Posterior vena cava (tissue), 2 donors: ENCODE results near the gene PRCC. TPM values are rescaled to one million over a fixed set of nuclear protein-coding genes. Genes with fewer than 3 reads are reported as not detected.

Experiments
- DNase-seq: peaks from one replicate; pipeline ENCODE4 v3.0.0-alpha.2; 2020; ENCODE audit warnings: low spot score
- intact Hi-C, 2 donors: fragments of 100-400 bp; cut with DNase I; formaldehyde crosslinking; loops; one replicate each; pipeline versions ENCODE4 v1.14.1 to v1.14.2; 2022 to 2023
- total RNA-seq, 2 donors: library from RNA; stranded (reverse); fragmentation: NEBNext Ultra II Directional; extraction: Animal tissue kit (Norgen Biotek cat#: 25700); gene quantifications; one replicate each; pipeline ENCODE4 v1.2.1, GENCODE V29; 2021
- donor health status: DM: yes; HTN: yes; CAD: no.
- donor health status: DM: yes; HTN: yes; CAD: no.

Gene PRCC
- total RNA-seq, 2 donors from 2014 or later = 44.3 to 48.6 TPM

DNA sequence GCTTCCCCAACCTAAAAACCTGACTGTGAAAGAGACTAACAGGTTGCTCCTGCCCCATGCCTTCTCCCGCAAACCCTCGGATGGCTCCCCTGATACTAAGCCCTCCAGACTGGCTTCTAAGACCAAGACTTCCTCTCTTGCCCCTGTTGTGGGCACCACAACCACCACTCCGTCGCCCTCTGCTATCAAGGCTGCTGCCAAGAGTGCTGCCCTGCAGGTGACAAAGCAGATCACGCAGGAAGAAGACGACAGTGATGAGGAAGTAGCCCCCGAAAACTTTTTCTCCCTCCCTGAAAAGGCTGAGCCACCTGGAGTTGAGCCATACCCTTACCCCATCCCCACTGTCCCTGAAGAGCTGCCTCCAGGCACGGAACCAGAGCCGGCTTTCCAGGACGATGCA is 19.3 kb downstream of the PRCC start:
- intact Hi-C loops = no loop called here
- DNase-seq = no peak

DNA sequence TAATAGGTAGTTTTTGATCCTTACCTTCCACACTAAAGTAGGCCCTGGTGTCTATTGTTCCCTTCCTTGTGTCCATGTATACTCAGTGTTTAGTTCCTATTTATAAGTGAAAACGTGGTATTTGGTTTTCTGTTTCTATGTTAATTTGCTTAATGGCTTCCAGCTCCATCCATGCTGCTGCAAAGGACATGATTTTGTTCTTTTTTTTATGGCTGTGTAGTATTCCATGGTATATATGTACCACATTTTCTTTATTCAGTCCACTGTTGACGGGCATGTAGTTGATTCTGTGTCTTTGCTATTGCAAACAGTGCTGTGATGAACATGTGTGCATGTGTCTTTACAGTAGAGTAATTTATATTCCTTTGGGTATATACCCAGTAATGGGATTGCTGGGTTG is 20.8 kb downstream of the PRCC start:
- intact Hi-C loops = no loop called here
- DNase-seq = no peak

DNA sequence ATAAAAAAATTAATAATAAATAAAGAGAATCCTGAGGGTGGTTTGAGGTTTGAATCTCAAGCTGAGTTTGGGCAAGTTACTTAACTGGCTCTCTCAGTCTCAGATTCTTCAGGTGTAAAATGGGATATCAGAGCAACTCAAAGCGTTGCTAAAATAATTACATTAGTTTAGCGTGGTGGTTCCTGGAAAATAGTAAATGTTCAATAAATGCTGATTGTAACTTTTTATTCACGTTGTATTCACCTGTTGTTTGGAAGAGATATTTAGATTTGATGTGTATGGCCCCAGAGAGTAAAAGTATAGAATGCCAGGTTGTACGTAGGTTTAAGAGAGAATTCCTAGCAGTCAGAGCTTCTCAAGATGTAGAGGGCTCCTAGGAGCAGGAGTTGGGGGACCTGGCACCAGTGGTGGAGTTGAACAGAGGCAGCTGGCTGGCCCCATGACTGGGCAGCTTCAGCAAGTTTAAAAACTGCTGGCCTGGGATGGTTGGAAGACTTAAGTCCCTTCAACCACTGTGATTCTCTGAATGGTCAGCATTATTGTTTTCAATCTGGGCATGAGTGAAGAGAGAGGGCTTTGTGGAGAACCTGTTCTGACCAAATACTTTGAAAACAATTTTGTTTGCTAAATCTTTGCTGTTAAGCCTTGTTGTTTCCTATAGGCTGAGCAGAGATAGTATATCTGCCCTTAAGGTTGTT is 22.4 kb downstream of the PRCC start:
- intact Hi-C loops = loop anchor here in 1 of 2 donors (10.0 kb wide), 1 partner anchor 75 kb away; the partner anchor contains the start of gene NTRK1
- DNase-seq = no peak

DNA sequence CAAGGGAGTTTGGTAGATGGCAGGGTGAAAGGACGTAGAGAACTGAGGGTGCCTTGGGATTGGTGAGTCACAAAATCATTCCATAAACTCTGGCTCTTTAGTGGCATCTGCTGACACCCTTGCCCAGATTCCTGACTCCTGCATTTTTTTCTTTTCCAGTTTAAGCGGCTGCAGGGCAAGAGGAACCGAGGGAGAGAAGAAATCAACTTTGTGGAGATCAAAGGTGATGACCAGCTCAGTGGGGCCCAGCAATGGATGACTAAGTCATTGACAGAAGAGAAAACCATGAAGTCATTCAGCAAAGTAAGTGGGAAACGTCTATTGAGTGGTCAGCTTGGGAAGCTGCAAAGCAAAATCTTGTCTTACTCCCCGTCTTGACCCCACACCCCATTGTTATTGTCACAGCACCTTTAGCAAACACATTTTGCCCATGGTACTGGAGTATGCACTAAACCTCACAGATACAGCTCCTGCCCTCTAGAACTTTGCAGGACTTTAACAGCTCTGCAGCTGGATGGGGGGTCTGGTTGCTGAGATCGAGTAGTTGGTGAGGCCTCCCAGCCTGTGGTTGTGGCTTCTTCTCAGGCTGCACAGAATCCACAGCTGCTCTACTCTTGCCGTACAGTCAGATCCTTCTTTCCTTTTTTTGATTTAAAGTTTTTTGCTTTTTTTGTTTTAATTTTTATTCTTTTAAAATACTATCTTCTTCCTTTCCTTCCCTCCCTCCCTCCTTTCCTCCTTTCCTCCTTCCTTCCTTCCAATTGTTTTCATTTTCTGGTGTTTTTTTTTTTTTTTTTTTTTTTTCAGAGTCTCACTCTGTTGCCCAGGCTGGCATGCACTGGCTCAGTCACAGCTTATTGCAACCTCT is 27.4 kb downstream of the PRCC start:
- intact Hi-C loops = loop anchor here in 1 of 2 donors (10.0 kb wide), 1 partner anchor 70 kb away; the partner anchor contains the start of gene NTRK1
- no peak for DNase-seq

DNA sequence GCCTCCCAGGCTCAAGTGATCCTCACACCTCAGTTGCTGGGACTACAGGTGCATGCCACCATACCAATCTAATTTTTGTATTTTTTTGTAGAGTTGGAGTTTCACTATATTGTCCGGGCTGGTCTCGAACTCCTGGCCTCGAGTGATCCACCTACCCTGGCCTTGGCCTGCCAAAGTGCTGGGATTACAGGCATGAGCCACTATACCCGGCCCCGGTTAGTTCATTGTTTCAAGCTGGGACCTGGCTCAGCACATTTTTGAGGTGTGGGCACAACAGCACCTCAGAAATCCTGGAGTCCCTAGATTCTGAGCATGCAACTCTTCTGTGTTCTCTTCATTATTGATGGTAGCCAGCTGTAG is 28.0 kb downstream of the PRCC start:
- intact Hi-C loops = loop anchor here in 1 of 2 donors (10.0 kb wide), 1 partner anchor 69 kb away; the partner anchor contains the start of gene NTRK1
- DNase-seq = no peak

DNA sequence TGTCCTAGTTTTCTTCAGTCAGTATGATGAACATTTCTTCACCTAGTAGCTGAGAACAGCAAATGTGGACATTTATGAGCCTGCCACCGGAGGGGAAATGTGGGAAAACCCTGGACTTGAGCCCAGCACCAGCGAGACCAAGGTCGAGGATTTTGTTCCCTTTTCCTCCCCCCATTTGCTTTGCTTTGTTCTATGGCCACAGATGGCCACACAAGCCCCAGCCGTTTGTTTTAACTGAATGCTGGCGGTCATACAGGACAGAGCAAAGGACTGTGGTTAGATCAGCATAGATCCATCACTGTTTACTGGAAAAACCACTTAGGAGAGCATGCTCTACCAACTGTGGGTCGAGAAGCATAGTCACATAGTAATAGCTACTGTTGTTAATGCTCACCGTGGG is 28.5 kb downstream of the PRCC start:
- intact Hi-C loops = loop anchor here in 1 of 2 donors (10.0 kb wide), 1 partner anchor 69 kb away; the partner anchor contains the start of gene NTRK1
- DNase-seq = no peak

DNA sequence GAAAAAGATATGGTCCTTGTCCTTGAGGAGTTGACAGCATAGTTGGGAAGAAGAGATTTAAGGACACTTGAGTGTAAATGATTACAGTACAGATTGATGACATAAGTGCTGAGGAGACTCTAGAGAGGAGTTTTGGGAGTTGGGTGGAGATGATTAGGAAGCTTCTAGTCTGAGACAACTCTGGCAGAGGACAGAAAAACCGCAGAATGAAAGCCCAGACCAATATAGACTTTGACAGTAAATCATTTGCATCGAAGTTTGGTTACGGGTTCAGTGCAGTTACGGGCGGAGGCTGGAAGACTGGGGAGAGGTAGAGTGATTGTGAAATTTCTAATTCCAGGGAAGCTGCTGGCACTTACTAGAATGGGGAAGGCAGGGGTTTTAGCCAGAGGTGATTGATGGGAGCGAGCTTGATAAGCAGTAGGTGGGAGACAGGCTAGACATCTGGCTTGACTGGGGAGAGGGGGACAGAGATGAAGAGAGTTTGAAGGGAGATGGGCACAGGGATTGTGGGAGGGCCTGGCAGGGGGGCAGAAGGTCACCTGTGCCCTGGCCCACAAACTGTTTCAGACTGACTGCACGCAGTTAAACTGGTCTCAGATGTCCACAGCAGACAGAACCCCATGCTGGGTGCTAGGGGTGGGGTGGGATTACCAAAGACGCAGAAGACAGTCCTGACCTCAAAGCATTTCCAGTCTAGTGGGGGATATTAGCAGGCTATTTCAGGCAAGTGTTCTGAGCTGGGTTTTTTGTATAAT is 29.2 kb downstream of the PRCC start:
- intact Hi-C loops = loop anchor here in 1 of 2 donors (10.0 kb wide), 1 partner anchor 68 kb away; the partner anchor contains the start of gene NTRK1
- no peak for DNase-seq

DNA sequence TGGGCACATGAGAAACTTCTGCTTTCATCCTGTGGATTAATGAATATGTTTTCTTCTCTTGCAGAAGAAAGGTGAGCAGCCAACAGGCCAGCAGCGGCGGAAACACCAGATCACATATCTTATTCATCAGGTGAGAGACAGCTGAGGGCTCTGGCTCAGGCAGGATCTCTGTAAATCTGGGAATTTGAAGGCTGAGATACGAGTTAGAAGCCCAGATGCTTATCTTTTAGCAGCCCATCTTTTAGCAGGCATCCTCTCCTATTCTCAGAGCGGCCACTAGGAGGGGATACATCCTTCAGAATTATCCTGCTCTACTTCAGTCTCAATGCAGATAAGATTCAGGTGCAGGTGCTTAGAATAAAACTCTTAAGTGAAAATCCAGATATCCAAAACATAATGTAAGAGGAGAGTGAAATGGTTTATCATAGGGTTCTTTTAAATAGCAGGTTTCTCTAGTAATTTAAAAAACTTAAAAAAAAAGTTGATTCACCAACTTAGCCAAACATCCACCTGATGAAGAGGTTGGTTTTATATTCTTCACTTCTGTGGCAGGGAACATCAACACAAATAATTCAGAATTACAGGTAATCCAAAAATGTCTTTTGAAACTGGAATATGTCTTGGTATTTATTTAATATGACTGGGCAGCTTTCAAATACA is 30.0 kb downstream of the PRCC start:
- intact Hi-C loops = loop anchor here in 1 of 2 donors (10.0 kb wide), 1 partner anchor 67 kb away; the partner anchor contains the start of gene NTRK1
- no peak for DNase-seq

DNA sequence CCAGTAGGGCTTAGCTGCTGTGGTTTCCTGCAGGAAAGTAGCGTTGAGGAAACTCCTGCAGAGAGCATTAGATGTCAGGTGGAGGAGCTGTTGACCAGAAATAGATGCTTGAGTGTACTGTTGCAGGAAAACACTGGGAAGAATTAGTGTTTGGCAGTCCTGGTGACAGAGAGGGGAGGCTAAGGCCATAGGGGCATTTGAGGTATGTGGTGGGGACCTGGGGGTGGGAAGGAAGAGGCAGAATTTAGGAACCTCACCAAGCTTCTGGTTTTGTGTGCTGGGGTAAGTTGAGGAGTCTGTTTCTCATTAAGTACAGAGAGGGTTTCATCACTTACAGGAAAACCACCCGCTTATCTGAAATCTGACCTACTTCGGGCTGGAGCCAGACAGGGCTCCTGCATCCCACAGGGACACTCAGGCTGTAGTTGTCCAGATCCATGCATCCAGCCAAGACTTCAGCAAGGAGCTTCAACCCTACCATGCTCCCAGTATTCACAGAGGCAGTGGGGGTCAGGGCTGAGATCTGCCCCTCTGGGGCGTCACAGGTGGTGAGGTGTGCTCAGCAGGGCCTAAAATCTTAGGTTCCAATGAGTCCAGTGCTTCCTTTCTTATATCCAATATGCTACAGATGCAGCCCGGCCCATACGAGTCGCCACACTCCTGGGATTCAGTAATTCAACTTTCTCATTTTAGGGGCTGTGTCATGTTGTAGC is 34.2 kb downstream of the PRCC start:
- no peak for DNase-seq
- intact Hi-C loops = no loop called here

DNA sequence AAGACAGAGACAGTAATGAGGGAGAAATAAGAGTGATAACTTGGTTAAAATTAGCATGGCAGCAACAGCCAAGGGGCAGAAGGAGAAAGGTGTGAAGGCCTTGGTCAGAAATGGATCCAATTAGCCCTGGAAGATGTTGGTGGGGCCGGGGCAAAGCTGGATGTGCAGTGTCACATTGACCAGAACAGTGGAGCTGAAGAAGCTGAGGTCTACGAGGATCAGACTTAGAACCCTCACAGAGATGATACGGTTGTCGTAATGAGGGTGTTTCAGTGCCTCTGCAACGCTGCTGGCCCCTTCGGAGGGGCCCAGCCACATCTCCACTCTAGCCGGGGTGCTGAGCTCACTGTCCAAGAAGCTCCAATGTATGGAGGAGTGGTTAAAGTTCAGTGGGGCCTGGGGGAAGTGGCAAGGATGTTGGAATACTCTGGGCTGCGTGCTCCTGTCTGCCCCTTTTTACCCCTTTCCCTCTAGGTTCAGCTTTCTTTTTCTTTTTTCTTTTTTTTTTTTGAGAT is 35.1 kb downstream of the PRCC start:
- intact Hi-C loops = no loop called here
- no peak for DNase-seq

DNA sequence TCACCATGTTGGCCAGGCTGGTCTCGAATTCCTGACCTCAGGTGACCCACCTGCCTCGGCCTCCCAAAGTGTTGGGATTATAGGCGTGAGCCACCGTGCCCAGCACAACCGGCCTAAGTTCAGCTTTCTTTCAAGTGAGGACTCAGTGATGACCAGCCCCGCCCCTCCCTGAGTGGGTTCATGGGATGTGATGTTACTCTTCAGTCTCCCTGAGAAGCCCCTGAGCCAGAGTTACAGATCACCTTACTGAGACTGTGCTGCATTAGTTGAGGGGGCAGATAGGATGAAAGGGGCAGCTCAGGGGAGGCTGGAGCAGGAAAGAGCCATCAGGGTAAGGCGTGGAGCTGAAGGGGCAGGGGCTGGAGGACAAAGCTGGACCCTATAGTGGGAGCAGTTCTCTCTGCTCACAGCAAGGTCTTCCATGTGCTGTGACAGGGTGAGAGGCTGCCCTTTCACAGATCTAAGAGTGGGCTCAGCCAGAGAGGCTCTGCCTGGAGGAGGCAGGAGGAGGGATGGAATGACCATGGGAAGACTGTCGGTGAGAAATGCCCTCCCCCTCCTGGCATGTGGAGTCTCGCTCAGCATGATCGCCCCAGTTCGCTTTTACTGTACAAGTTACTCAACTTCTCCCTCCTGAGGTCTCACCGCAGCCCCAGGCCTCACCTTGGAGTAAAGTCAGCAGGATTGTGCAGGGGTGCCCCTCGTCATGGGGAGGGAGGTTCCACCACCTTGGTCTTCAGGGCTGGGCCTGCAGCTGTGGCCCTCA is 35.9 kb downstream of the PRCC start:
- intact Hi-C loops = no loop called here
- no peak for DNase-seq

DNA sequence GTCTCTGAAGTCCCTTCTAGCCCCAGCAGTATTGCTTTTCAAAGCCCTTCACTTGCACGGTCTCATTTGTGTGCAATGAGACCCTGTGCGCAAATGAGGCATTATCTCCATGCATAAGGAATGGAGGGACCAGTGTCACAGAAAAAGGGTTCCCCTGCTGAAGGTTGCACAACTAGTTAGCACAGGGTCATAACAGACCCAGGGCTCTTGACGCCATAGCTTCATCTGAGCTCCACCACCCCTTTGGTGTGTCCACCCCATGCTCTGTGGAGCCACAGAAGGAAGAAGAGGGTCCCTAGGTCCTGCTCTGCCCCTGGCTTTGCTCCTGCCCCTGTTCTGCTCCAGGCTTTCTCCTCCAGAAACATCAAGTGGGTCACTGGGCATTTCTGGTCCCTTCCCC is 36.7 kb downstream of the PRCC start:
- no peak for DNase-seq

DNA sequence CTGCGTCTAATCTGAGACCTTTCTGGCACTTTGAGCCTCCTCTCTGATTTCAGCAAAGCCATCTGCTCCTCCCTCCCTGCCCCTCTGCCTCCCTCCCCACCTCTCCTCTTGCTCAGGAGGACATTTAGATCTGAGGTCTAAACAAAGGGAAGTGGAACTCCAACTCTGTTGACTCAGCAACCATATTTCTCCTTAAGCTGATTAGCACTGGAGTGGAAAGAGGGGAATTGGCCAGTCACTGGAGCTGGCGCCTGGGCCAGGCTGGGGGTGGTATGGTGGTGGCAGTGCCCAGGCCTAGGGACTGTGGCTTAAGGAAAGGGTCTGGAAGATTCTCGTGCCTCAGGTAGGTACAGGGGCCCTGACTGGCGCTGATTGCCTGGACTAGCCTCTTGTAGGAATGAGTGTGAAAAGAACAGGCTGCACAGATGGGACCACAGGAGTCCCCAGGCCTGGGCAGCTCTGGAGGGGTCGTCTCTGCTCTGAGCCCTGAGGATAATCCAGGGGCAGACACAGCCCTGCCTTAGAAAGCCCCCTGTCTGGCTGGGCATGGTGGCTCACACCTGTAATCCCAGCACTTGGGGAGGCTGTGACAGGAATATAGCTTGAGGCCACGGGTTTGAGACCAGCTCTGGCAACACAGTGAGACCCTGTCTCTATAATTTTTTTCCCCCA is 37.4 kb downstream of the PRCC start:
- intact Hi-C loops = no loop called here
- no peak for DNase-seq

More for the DNA sequence above, 36.7 kb downstream of the PRCC start:
- intact Hi-C loops = no loop called here

DNA sequence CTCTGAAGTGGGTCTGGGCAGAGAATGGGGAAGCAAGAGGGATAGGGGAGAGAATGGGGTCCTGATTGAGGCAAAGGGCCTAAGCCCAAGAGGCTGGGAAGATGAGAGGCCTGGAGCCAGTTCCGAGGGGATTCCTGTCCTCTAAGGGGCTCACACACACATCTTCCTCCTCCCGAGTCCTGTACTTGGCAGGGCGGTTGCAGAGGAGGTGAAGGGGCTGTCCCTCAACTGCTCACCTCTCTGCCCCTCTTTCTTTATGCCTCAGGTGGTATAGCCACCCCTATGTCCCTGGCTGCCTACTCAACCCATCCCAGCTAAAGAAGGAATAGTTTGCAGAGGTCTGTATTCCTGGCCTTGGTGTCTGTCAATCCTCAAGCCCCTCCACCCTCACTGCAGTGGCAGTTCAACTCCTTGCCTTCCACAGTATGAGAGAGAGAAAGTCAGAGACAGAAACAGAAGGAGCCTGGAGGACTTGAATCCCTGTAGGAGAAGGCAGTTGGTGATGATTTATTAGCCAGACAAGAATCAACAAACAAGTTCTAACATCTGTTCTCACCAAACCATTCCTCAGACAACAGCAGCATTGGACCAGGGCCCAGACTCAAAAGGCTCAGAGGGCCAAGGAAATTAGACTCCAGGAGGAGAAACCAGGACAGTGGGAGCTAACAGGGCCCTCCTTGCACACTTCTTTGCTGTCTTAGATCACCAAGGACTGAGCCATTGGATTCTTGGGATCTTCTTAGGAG is 38.6 kb downstream of the PRCC start:
- DNase-seq = no peak
- intact Hi-C loops = no loop called here

DNA sequence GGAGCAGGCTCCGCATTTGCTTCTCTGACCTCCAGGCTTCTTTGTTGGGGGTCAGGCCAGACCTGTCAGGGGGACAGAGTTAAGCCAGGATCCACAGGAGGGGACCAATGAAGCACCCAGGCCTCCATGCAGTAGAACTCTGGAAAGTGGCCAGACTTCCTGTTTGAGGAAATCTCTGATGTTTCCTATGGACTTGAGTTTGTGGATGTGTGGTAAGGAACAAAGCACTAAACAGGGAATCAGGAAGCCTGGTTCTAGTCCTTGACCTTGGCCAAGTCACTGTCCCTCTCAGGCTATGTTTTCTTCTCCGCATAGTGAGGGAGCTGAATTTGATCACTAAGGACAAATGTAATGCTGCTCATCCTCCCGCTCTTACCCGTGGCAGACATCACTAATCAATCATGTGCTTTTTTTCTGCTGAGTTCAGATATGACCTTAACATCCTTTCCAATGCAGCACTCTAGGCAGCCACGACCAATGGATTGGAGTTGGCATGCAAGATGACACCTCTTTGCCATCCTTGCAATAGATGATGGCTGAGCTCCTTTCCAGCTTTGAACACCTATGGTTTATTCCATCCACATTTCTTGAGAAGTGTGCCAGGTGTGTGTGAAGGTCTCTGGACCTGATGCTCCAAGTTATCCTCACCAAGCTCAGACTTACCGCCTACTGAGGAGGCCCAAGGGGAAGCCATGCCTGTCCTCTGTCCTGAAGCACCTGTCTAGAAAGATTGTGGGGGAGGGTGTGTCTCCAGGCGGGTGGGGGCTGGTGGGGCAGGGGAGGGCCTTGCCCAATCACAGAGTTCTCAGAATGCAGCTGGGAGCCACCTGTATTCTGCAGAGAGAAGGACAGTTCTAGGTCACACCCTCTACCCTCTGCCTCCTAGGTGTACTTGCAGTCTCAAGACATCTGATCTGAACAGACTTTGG is 39.4 kb downstream of the PRCC start:
- no peak for DNase-seq

More for the DNA sequence above, 39.4 kb downstream of the PRCC start:
- intact Hi-C loops = no loop called here
